Lung (tissue), 16 donors: ENCODE results near the gene VPS50. TPM values are rescaled to one million over a fixed set of nuclear protein-coding genes. Genes with fewer than 3 reads are reported as not detected.

Source experiments
- ATAC-seq: fragments of 200-7000 bp; cut with Tn5 transposase; one replicate; pipeline ENCODE4 v1.9.1; 2020; ENCODE audit warnings: moderate number of reproducible peaks; ENCODE audit not compliant: insufficient read depth, low FRiP score
- DNase-seq, 3 donors: peaks; one replicate each; pipeline ENCODE4 v3.0.0-alpha.2; 2013 to 2017
- H3K27ac ChIP-seq, 2 donors: one replicate each; pipeline ENCODE4 v1.5.1; 2013; ENCODE audit warnings: mild to moderate bottlenecking in 2 of 2, moderate library complexity in 2 of 2, control low read depth in 1 of 2, inconsistent platforms in 1 of 2, low read depth in 1 of 2, low read length in 1 of 2
- H3K27me3 ChIP-seq, 3 donors: one replicate each; pipeline ENCODE4 v1.5.1; 2013; ENCODE audit warnings: low read length in 2 of 3; ENCODE audit not compliant: control insufficient read depth in 3 of 3, insufficient read depth in 3 of 3
- H3K36me3 ChIP-seq, 4 donors: one replicate each; pipeline ENCODE4 v1.5.1; 2013; ENCODE audit warnings: low read length in 4 of 4, mild to moderate bottlenecking in 1 of 4, moderate library complexity in 1 of 4; ENCODE audit not compliant: control insufficient read depth in 4 of 4, insufficient read depth in 4 of 4
- H3K4me1 ChIP-seq, 5 donors: one replicate each; pipeline ENCODE4 v1.5.1; 2013; ENCODE audit warnings: low read length in 5 of 5, mild to moderate bottlenecking in 2 of 5, moderate library complexity in 1 of 5; ENCODE audit not compliant: control insufficient read depth in 5 of 5, insufficient read depth in 5 of 5
- H3K4me3 ChIP-seq: one replicate; pipeline ENCODE4 v1.5.1; 2013; ENCODE audit warnings: mild to moderate bottlenecking, control low read depth, moderate library complexity
- H3K9ac ChIP-seq, 2 donors: one replicate each; pipeline ENCODE4 v1.5.1; 2013; ENCODE audit warnings: low read length in 2 of 2, control low read depth in 1 of 2; ENCODE audit not compliant: insufficient read depth in 1 of 2
- H3K9me3 ChIP-seq, 4 donors: one replicate each; pipeline ENCODE4 v1.5.1; 2013; ENCODE audit warnings: low read length in 3 of 4, mild to moderate bottlenecking in 1 of 4, moderate library complexity in 1 of 4; ENCODE audit not compliant: control insufficient read depth in 4 of 4, insufficient read depth in 3 of 4
- WGBS, 2 donors: extraction: QIAGEN DNeasy Blood & Tissue Kit; methylation state at CpG; one replicate each; pipeline ENCODE4 v1.1.7; 2013; 5-methylcytosine and 5-hydroxymethylcytosine counted together
- long read RNA-seq, 5 donors: transcript quantifications; one replicate each; lab custom pipeline, GENCODE V29; 2026
- polyA plus RNA-seq, 2 donors: library from polyadenylated mRNA; stranded (reverse); fragments of 200-250 nt; gene quantifications; one replicate each; pipeline ENCODE4 v1.2.1, GENCODE V29; 2013
- total RNA-seq, 2 donors: library from RNA; depleted of rRNA in 1 of 2; stranded (reverse); fragments of >200 nt in 1 of 2; gene quantifications; one replicate each; pipeline ENCODE4 v1.2.1, GENCODE V29; 2014 to 2021
- TF ChIP-seq, protein P1 (sequence below): IDR thresholded peaks from 2 replicates; pipeline ENCODE4 v1.5.1; 2012; ENCODE audit warnings: mild to moderate bottlenecking; ENCODE audit errors: control extremely low read depth, extremely low read depth
- donor health status: control.
- donor health status: control.
- donor health status: Bipolar disorder and iron deficiency.
- donor health status: healthy.
- donor health status: DM: yes; HTN: yes; CAD: no.

The VPS50 gene, protein sequence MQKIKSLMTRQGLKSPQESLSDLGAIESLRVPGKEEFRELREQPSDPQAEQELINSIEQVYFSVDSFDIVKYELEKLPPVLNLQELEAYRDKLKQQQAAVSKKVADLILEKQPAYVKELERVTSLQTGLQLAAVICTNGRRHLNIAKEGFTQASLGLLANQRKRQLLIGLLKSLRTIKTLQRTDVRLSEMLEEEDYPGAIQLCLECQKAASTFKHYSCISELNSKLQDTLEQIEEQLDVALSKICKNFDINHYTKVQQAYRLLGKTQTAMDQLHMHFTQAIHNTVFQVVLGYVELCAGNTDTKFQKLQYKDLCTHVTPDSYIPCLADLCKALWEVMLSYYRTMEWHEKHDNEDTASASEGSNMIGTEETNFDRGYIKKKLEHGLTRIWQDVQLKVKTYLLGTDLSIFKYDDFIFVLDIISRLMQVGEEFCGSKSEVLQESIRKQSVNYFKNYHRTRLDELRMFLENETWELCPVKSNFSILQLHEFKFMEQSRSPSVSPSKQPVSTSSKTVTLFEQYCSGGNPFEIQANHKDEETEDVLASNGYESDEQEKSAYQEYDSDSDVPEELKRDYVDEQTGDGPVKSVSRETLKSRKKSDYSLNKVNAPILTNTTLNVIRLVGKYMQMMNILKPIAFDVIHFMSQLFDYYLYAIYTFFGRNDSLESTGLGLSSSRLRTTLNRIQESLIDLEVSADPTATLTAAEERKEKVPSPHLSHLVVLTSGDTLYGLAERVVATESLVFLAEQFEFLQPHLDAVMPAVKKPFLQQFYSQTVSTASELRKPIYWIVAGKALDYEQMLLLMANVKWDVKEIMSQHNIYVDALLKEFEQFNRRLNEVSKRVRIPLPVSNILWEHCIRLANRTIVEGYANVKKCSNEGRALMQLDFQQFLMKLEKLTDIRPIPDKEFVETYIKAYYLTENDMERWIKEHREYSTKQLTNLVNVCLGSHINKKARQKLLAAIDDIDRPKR
- total RNA-seq (10 to 100 TPM; 19.6 to 52.5 TPM), polyA plus RNA-seq (1 to 10 TPM; 6.6 to 7.9 TPM)
- long read RNA-seq, donor 1: 0 reads
- long read RNA-seq, donor 2: 0 reads
- long read RNA-seq, donor 3: 0 reads
- long read RNA-seq, donor 4: 0 reads
- long read RNA-seq, donor 5, partial matches to known transcripts: 0 of 1 reads
- long read RNA-seq, donor 5, other reads (novel, unspliced or antisense): 0 of 1 reads

DNA sequence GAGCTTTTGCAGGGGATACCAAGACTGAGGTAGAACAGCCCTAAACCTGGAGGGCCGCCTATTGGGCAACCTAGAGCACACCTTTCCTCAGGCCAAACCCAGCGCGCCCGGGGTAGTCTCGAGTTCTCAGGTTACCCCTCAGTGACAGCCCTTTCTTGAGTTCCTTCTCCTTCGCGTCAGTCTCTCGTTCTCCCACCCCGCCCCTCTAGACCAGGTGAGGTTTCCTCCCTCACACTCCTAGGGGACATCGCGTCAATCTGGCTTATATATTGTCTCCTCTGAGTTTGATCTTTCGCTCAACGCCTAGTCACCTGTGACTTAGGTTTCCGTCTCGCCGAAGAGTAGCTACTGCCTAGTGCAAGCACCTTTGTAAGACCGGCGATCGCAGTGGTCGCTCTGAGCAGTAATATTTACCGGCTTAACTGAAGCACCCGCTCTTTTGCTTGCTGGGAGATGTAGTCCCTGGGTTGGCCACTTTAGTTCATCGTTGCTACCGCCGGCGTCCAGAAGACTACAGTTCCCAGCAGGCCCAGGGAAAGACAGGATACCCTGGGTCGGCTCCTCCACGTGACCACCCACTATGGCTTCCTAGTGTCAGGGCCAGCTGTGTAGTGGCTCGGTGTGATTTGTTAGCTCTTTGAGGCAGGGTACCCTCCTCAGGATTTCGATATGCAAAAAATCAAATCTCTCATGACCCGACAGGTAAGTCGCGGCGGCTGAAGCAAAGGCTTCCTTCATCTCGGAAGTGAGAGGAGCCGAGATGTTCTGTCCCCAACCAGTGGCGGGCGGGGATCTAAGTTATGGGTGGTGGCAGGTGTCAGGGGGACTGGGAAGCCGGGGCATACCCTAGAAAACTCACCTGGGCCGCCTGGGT, at the start of gene VPS50:
TSS of gene VPS50 (plus strand) at position 568 of the 874 bp plus-strand sequence. CDS start at position 670, 102 bp downstream.
- ATAC-seq (peak; percentile 100), DNase-seq (peak; percentile 96 to 98 (median 98))
- TF ChIP-seq, protein P1, sequence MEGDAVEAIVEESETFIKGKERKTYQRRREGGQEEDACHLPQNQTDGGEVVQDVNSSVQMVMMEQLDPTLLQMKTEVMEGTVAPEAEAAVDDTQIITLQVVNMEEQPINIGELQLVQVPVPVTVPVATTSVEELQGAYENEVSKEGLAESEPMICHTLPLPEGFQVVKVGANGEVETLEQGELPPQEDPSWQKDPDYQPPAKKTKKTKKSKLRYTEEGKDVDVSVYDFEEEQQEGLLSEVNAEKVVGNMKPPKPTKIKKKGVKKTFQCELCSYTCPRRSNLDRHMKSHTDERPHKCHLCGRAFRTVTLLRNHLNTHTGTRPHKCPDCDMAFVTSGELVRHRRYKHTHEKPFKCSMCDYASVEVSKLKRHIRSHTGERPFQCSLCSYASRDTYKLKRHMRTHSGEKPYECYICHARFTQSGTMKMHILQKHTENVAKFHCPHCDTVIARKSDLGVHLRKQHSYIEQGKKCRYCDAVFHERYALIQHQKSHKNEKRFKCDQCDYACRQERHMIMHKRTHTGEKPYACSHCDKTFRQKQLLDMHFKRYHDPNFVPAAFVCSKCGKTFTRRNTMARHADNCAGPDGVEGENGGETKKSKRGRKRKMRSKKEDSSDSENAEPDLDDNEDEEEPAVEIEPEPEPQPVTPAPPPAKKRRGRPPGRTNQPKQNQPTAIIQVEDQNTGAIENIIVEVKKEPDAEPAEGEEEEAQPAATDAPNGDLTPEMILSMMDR: no peak
- Histone ChIP-seq H3K9me3 (no peaks in the 10 kb centered on the region), H3K4me3 (peak within 1 kb of the TSS; percentile 89), H3K36me3 (peaks cover 0 to 3% (median 0%) of the 10 kb centered on the region in 4 donors), H3K27ac (peak within 1 kb of the TSS; percentile 4 to 74), H3K4me1 (peaks cover 0 to 16% (median 4%) of the 10 kb centered on the region in 5 donors), H3K9ac (peak within 1 kb of the TSS; percentile 51 to 70), H3K27me3 (no peaks in the 10 kb centered on the region)
- 0% methylated on average over 40 of the region's 40 CpGs for WGBS, 2 donors

DNA sequence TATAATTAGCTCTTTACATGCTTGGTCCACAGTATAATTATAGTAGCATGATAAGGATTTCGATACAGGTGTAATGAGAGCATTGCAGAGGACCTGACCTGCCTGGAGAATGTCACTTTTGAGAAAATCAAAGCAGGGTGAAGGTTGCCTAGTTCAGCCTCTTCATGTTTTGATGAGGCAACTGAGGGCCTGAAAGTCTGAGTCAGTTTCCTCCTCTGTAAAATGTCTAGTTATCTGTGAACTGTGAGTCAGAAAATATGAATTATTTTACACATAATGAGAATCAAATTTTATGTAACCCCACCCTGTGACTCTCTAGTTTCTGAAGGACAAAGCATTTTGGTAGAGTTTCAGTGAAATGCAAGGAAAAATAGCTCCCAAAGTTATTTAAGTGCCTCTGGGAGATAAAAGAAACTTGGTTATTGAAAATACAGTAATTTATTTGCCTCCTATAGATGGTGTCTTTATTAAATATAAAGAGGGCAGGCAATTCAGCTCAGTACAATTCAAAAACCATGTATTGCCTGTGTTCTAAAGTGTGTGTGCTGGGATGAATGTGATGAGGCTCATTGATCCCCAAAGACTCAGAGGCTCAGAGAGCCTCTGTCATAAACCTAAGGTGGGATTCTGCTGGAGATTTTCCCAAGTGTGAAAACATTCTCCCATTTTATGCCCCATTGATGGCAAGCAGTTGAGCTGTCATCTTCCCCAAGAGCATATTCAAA, 46.7 kb upstream of the VPS50 start:
- Histone ChIP-seq H3K9ac (no peak overlapping the region), H3K36me3 (no peaks in the 10 kb centered on the region), H3K4me1 (no peaks in the 10 kb centered on the region), H3K9me3 (no peaks in the 10 kb centered on the region), H3K4me3 (no peak overlapping the region), H3K27me3 (peaks cover 0 to 3% (median 2%) of the 10 kb centered on the region in 3 donors), H3K27ac (no peak overlapping the region)
- WGBS, 2 donors: 53 to 69% methylated on average over 1 of the region's 1 CpG
- DNase-seq: no peak
- TF ChIP-seq, protein P1: no peak
- ATAC-seq: no peak
